ENCODE results near the gene CANT1.

CANT1 gene

DNA sequence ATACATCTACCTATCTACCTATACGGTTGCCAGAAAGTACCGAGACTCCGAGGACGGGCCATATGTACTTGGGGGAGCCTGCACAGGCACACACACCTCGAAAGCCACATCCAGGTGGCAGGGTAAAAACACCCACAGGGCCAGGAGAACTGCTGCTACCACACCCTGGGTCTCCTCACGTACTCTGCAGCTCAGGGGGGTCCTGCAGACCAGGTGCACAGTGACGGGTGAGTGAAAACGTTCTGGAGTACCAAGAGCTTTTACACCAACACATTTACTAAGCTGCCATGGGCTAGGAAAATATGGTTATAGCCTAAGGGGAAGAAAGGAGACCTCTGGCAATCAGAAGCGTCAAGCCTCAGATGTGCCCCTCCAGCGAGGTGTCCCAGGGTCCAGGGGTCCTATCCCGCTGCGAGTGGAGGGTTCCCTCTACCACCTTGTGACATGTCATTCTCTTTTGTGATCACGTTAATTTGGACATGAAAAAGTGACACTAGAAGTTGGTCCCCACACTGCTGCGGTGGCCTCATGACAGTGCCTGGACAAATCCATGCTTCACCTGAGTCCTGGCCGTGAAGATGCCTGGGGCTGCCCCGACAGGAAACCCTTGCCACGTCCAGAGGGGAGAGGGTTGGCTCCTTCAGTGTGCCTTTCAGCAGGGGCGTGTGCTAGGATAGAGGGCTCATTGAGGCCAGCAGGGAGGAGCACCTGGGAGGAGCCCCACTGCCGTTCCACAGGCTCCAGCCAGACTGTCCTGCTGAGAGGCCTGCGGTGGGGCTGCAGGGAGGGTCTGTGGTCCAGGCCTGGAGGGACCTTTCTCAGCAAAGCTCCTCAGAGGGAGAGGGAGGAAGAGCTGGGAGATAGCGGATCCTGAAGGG, 1.8 kb downstream of the CANT1 start:
- DNase-seq (ENCODE audit: low spot score), result peak; percentile 10

DNA sequence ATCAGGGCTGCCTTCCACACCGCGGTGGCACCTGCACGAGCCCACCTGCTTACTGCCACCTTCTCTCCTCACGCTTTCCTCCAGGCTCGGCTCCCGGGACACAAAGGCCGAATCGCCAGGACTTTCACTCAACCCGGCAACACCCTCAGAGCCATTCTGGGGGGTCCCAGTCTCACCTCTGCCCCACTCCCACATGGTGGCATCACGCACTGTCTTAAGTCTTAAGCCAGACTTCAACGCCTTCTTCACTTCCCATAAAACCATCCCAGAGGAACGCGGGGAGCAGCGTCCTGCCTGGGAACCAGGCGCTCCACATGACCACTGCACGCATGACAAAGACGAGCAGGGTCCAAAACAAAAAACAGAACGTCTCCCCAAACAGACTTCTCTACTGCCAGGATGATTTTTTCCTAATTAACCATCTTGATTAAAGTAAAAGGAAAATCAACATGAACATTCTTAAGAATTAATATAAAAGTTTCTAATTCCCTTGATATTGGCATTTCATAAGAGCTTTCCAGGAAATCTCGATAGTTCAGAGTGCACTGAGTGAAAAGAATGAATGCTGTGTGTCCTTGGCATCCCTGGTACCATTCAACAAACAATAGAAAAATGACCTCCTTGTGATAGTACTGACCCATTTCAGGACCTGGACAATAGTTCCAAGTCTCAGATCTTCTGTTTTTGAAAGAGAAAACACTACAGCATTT, 2.6 kb downstream of the CANT1 start:
- DNase-seq (ENCODE audit: low spot score), result no peak

DNA sequence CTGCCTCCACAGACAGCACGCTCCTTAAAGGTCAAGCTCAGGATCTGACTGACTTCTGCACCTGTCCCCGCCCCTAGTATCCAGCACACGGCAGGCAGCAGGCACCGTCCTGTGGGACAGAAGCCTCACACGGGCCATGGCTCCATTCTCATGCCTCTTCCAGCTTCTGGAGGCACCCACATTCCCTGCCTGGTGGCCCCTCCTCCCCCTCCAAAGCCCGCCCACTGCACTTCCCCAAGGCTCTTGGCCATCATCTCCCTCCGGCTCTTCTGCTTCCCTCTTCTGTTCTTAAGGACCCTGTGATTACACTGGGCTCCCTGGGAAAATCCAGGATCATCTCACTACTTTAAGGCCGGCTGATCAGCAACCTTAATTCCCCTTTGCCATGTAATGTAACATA, 3.5 kb downstream of the CANT1 start:
- DNase-seq (ENCODE audit: low spot score), result no peak

DNA sequence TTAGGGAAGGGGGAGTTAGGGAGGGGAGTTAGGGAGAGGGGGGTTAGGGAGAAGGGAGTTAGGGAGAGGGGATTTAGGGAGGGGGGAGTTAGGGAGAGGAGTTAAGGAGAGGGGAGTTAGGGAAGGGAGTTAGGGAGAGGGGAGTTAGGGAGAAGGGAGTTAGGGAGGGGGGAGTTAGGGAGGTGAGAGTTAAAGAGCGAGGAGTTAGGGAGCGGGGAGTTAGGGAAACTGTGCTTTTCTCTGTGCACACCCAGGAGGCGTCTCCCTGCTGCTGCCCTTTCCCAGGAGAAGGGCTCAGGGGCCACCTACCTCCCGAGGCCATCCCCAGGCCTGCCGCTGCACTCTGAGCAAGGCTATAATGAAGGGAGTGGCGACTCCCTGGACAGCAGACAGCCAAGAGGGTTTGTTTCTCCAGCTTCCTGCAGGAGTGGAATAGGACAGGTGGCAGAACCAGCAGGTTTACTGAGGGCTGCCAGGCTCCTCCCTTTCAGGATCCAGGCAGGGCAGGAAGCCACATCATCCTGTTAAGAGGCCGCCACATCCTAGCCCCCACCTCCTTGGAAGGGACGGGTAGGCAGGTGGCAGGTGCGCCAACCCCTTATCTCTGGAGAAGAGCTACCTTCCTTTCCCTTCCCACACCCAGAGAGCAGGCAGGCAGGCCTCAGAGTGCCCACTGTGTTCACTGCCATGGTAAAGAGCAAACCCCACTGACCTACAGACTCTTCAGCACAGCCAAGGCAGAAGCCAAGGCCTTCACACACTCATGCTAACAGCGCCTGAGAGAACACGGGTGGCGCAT, 4.3 kb downstream of the CANT1 start:
- no peak for DNase-seq (ENCODE audit: low spot score)

DNA sequence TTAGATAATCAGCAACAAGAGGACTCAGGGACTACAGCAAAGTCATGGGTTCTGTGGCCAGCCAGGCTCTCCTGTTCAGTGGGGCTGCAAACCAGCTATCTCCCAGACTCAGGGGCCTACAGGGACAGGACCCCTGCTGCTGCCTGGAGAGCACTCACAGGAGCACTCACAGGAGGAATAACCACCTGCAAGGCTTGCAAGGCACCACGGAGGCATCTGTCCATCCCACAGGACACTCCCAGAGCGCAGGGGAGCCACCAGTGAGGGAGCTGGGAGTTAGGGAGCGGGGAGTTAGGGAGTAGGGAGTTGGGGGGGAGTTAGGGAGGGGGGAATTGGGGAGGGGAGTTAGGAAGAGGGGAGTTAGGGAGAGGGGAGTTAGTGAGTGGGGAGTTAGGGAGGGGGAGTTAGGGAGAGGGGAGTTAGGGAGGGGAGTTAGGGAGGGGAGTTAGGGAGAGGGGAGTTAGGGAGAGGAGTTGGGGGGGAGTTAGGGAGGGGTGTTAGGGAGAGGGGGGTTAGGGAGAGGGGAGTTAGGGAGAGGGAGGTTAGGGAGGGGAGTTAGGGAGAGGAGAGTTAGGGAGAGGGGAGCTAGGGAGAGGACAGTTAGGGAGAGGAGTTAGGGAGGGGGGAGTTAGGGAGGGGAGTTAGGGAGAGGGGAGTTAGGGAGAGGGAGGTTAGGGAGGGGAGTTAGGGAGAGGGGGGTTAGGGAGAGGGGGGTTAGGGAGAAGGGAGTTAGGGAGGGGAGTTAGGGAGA, 5.7 kb downstream of the CANT1 start:
- DNase-seq (ENCODE audit: low spot score), result no peak

DNA sequence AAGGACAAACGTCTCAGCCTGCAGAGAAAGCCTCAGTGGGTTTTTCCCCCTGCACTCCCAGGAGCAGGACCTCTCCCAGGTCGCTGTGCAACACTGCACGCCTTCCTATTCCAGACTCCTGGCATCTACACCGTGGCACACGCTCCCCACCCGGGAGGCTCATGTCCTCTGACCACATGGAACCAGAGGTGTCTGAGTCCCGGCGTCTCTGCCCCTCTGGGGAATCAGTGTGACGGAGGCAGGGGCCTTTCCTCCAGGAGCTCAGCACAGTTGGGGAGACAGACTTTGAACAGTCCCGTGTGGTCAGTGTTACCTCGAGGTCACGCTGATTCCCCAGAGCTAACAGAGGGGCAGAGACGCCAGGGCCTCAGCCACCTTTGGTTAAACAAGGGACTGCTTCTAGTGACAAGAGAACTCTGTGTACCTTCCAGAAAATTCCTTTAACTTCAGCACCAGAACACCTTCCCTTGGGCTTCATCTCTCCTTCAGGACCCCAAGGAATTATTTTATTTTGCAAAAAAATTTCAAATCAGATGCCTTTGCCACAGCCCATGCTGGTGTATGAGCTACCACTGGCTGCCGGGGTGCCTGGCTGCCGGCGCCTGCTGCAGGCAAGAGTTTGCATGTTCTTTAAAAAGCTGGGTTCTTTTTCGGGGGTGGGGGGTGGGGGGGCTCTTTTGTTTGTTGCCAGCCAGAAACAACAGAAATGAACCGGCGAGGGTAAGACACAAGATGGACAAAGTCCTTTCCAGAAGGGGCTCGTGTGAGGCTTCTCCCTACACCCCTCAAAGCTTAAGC, 6.6 kb downstream of the CANT1 start:
- DNase-seq (ENCODE audit: low spot score), result no peak

DNA sequence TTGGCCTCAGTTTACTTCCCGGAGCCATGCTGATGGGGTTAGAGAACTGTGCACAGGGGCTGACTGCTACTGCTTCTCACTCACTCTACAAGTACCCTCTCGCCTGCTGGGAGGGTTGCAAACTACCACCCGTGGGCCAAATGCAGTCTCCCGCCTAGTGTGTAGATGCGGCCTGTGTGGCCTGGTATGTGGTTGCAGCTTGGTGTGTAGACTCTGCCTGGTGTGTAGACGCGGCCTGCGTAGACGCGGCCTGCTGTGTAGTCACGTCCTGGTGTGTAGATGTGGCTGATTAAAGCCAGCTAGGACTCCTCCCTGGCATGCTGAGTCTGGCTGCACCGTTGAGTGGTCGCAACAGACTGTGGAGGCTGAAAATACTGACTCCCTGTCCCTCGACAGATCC, 7.3 kb downstream of the CANT1 start:
- DNase-seq (ENCODE audit: low spot score), result no peak

DNA sequence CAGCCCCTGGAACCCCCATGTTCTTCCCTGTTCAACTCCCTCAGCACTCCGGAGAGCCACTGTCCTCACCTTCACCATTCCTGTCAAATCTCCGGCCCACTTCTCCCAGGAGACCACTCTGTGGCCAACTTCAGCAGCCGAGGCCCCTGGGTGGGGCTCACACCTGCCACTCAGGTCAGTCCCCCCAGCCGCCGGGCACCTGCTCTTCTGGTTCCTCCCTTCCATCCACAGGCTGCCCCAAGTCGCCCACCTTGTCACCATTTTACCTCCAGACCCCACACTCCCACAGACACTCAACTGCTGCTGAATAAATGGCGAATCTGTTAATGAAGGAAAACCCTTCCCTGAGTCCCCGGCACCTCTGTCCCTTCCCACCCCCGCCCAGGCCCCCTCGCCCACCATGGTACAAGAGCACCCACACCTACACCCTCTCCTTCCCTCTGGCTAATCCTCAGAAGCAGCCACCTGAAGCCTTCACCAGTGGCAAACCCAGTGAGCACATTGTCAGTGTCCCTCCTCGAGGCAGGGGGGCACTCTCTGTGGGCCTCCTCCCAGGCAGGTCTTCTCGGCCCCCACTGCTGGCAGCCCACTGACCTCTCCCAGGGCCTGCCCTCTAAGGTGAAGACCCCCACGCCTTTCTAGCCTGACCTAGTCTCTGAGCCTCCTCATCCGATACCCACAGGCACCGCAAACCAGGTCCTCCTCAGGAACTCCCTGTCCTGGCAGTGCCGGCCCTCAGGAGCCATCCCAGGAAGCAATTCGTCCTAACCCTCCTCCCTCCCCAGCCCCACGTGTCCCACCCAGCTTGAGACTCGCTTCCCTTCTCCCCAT, 8.2 kb downstream of the CANT1 start:
- no peak for DNase-seq (ENCODE audit: low spot score)

DNA sequence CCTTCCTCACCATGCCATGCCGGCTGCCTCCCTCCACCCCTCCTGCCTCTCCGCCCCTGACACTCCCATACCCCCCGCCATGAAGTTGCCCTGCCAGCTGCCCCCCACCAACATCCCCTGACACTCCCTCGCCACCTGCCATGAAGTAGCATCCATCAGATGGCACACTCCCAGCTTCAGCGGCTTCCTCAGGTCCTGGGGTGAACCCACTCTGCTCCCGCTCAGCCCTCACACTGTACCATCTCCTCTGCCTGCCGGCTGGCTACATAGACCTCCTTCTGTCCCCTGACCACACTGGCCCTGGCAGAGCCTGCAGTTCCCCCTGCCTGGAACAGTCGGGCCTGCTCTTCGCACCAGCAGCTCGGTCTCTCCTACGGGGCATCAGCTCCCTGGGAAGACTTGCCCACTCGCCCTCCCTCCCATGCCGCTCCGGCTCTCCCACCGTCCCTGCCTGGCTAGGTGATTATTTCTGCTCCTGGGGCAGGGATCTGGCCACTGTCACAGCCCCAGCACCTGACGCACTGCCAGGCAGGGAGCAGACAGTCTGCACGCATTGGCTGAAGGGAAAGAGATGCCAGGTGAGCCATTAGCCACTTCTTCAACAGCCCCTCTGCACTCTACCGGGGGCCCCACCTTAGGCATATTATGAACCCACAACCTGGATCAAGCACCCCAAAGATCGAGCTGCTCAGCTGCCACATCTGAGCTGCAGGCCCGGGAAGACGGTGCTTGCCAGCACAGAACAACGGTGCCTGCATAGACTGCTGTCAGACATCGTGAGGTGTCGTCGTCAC, 9.0 kb downstream of the CANT1 start:
- no peak for DNase-seq (ENCODE audit: low spot score)

DNA sequence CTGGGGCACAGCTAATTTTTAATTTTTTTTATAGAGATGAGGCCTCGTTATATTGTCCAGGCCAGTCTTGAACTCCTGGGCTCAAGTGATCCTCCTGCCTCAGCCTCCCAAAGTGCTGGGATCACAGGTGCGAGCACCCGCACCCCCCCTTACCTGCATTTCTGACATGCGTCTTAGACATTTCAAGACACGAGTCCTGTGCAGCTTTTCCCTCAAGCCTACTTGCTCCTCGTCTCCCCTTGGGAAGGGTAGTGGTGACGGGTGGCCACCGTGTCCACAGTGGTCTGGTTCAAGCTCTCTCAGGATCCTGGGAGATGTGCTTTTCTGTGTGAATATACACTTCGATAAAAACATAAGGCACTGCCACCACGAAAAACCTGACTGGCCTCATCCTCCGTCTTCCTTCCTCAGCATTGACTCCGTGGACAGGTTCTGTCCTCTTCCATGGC, 9.6 kb downstream of the CANT1 start:
- no peak for DNase-seq (ENCODE audit: low spot score)

DNA sequence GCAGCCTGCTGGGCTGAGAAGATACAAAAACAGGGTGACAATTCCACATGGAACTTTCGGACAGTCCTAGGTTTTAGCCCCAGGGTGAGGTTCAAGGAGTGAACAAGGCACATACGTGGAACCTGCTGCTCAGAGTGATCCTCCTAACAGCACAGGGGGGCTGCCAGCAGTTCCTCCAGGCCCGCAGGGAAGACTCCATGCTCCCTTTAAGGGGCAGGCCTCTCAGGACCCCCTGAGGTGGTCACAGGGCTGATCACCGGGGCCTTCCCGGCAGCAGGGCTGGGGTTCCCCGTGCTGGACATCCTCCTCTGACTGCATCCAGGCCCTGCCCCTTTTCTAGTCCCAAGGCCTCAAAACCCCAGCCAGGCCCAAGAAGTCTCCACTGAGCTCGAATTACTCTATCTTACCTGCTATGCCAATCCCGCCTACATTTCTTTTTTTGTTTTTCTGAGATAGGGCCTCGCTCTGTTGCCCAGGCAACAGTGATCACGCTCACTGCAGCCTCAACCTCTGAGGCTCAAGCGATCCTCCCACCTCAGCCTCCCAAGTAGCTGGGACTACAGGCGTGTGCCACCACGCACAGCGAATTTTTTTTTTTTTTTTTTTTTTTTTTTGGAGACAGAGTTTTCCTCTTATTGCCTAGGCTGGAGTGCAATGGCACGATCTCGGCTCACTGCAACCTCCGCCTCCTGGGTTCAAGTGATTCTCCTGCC, 10.4 kb downstream of the CANT1 start:
- no peak for DNase-seq (ENCODE audit: low spot score)

DNA sequence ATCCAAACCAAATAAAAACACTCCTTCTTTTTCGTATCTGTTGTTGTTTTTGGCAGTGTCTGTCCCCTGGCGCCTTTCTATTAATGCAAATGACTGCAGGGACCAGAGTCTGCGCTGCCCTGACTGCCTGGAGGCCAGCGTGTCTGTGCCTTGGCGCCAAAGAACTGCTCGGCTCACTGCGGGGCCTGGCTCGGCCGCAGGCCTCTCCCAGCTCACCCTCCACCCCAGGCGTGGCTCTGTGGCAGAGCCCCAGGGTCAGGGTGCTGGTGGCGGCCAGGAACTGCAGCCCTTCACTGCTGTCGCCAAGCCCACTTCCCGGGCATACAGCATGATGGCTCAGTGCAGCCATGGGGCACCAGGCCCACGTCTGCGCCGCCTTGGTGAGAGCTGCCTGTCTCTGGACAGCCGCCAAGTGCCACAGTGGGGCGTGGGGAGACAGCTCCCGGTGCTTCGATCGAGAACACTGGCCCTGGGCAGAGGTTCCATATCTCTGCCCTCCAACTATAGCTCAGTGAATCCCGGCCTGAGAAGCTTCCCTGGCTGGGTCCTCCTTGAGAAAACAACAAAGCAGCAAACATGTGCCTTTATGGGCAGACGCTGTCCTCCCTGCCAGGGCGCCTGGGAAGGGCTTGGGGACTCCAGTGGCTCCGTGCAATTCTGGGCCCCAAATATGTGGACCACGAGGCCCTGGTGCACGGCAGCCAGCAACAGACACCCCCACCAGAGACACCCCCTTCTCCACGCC, 11.1 kb downstream of the CANT1 start:
- no peak for DNase-seq (ENCODE audit: low spot score)

DNA sequence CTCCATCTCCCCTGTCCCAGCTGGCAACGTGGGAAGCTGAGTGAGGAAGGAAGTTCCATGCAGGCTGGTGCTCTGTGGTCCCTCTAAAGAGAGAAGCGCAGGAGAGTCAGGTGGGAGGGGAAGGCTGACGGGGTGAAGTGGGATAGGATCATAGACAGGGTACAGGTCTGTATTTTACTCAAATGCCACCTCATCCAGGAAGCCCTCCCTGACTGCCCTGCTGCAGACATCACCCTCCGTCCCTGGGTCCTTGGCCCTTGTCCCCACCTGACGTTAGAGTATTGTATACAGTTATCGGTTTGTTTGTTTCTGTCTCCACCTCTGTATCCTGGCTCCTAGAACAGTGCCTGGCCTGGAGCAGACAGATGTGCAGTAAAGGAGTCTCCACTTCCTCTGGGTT, 11.7 kb downstream of the CANT1 start:
- DNase-seq (ENCODE audit: low spot score), result no peak

DNA sequence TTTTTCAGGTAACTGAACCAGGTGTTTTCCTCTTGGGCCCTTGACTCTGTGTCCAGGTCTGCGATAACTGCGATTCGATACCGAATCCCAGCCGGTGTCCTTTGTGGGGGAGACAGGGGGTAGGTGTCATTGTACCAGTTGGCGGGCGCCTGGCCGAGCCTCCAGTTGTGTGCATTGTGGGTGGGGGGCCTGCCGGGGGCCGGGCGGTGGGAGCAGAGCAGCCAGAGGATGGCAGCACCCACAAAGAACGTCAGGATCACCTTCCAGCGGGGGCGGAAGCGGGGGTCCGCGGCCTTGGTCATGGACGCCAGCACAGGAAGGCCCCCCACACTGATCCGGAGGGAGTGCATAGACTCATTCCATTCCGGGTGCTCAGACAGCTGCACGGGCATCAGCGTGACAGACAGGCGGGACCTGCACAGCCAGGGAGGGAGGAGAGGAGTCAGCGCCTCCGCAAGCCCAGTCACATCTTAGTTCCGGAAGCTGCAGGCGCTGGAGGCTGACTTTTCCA, 12.3 kb downstream of the CANT1 start:
- DNase-seq (ENCODE audit: low spot score), result no peak

DNA sequence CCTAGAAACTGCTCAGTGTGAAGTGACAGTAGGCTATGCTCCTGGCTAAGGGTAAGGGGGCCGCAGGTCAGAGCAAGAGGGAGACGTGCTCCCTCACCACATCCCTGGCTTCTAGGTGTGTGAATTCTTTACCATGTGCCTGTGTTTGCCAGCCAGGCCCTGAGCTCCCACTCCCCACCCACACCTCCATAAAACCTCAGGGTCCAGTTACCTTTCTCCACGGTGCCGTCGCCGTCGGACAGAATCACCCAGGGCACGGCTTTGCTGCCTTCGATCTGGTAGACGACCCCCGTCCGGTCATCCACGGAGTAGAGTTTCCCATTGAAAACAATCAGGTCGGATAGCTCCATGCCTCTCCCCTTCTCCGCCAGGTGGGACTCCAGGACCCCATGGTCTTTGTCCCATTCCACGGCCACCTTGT, 12.8 kb downstream of the CANT1 start:
- DNase-seq (ENCODE audit: low spot score), result no peak

DNA sequence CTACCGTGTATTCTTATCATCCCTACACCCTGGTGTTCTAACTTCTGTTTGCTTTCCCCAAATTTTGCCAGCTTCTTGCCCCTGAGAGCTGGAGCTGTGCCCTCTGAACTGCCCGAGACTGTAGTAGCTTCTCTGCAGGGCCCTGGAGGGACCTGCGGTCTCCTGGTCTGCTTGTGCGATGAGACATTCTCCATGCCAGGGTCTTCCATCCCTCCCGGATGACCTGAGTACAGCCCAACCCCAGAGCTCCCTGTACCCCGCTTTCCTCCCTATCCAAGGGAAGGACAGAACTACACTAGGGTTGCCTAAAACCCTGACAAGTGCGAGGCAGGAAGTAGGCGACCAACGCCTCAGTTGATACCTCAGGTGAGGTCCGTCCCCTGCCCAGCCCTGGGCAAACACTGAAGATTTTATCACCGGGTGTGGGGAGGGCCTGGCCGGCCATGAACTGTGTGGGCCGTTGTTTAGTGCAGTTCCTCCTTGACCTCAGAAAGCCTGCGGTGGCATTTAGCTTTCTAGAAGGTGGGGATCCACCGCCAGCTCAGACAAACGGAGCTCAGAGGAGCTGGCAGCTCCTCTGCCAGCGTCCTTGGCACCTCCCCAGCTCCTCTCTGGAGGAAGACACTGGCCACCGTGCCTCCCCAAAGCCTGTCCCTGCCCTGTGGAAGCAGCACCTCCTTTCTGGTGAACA, 13.7 kb downstream of the CANT1 start:
- DNase-seq (ENCODE audit: low spot score), result no peak
